ENCODE results near the gene RAF1.

GRCh38 chr3:12638105-12638504, 25.8 kb downstream of the RAF1 start:
- TF ChIP-seq CTCF (IDR thresholded peaks at IDR 0.05): no peak
- no peak for TF ChIP-seq POLR2A (IDR thresholded peaks at IDR 0.05)
- TF ChIP-seq POLR2AphosphoS5 (IDR thresholded peaks at IDR 0.05): no peak

Measured in prostate gland (tissue), 2 donors.